SK-MEL-5 (cell line): ENCODE data around the gene CCL26. TPM values are rescaled to one million over a fixed set of nuclear protein-coding genes. Genes with fewer than 3 reads are reported as not detected.
"Not testable (repeated sequence)": the region's sequence is repeated elsewhere in the genome, so short reads cannot be mapped to it uniquely, and the experiment has no call there.

Source experiments
- DNase-seq: peaks from one replicate; pipeline ENCODE4 v3.0.0-alpha.2; 2016; ENCODE audit warnings: low read depth, low spot score
- in situ Hi-C: cut with HindIII; loops from 2 replicates; pipeline ENCODE4 v1.10.0; 2016; ENCODE audit warnings: low sequenced_read_pairs, high pct_unique_total_duplicates, low pct_unique_long_range_greater_than_20kb
- total RNA-seq: library from RNA; depleted of rRNA; stranded (reverse); fragments of >200 nt; shearing (Covaris generic); gene quantifications from 2 replicates; pipeline ENCODE4 v1.2.3, GENCODE V29; 2014

Gene CCL26
- total RNA-seq, 1 experiment from 2014 or later = not detected

DNA sequence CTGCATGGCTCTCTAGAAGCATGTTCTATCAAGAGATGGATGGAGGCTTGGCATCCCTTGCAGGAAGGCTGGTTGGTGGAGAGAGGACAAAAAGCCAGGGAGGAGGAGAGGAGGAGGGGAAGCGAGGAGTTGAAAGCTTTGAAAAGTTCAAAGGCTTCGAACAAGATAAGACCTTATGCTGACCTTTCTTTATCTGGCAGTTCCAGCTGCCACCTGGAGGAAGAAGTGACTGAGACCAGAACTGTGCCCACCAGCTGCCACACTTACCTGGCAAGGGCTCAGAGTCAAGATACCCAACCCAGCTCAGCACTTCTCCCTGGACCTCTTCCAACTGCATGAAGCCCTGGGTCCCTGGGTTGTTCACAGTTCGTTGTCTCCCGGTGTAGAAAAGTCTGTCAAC, 26.8 kb upstream of the CCL26 start:
- in situ Hi-C loops = no loop called here
- no peak for DNase-seq

DNA sequence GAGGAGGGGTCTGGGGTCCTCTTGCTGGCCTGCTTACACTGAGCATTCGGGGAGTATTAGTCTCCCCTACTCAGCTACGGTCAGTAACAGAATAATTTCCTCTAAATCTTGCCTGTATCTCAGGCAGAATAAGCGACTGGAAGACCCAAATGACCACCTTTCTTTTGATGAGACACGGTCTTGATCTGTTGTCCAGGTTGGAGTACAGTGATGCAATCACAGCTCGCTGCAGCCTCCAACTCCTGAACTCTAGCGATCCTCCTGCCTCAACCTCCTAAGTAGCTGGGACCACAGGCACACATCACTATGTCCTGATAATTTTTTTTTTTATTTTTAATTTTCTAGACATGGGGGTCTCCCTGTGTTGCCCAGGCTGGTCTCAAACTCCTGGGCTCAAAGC, 24.4 kb upstream of the CCL26 start:
- no peak for DNase-seq
- in situ Hi-C loops = no loop called here

- DNase-seq = no peak
Measured at GRCh38 chr7:75795831-75796285, 23.8 kb upstream of the CCL26 start.

GRCh38 chr7:75793676-75794075, 21.7 kb upstream of the CCL26 start:
- in situ Hi-C loops = no loop called here
- DNase-seq = no peak

More at GRCh38 chr7:75795831-75796285, 23.8 kb upstream of the CCL26 start:
- in situ Hi-C loops = no loop called here

DNA sequence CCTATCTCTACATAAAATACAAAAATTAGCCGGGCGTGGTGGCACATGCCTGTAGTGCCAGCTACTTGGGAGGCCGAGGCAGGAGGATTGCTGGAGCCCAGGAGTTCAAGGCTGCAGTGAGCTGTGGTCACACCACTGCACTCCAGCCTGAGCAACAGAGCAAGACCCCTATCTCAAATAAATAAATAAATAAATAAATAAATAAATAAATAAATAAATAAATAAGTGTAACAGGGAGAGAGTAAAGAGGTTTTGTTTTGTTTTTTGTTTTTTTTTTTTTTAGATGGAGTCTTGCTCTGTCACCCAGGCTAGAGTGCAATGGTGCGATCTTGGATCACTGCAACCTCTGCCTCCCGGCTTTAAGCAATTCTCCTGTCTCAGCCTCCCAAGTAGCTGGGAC, 20.6 kb upstream of the CCL26 start:
- DNase-seq, in situ Hi-C loops: not testable (repeated sequence)

DNA sequence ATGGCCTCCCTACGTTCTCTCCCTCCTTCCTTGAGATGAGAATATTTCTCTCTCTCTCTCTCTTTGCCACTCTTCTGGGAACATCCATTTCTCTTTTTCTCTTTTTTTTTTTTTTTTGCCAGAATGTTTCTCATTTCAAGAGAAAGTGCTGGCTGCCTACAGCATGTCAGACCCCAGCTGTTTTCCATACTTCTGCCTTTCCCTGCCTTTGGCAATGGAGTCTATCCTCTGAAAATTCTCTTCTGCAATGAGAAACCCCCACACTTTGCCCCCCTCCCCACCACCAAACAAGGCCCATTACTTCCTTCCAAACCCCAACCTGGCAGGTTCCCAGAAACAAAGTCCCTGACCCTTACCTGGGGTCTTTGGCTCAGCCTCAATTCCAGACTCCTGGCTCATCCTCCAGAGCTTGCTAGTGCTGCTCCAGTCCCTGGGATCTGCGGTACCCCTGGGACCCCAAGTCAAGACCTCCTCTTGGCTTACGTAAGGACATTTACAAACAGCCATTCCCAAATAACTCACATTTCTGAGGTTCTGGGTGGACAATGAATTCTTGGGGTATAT, 17.4 kb upstream of the CCL26 start:
- in situ Hi-C loops = no loop called here
- DNase-seq = no peak

GRCh38 chr7:75788154-75788847, 16.3 kb upstream of the CCL26 start:
- DNase-seq, in situ Hi-C loops: not testable (repeated sequence)

DNA sequence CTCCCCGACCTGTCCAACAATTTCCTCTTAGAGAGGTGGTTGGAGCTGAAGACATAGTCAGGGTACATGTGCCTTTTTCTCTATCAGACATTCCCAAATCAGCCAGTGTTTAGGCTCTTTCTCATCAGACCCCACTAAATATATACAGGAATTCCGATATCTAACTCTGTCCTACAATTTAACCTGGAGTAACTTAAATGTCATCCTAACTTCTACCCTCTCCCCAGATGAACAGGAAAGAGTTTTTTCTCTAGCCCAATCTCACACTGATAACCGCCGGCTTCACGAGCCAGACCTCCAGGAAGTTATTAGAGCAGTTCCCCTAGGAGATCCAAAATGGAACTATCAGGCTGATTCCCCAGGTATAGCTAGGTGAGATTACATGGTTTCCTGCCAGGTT, 11.0 kb upstream of the CCL26 start:
- in situ Hi-C loops, DNase-seq: not testable (repeated sequence)

GRCh38 chr7:75780647-75781273, 8.7 kb upstream of the CCL26 start:
- in situ Hi-C loops, DNase-seq: not testable (repeated sequence)

GRCh38 chr7:75779516-75779915, 7.5 kb upstream of the CCL26 start:
- in situ Hi-C loops = not testable (repeated sequence)

DNA sequence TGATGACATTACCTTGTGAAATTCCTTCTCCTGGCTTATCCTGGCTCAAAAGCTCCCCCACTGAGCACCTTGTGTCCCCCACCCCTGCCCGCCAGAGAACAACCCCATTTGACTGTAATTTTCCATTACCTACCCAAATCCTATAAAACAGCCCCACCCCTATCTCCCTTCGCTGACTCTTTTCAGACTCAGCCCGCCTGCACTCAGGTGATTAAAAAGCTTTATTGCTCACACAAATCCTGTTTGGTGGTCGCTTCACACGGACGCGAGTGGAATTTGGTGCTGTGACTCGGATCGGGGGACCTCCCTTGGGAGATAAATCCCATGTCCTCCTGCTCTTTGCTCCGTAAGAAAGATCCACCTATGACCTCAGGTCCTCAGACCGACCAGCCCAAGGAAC, 7.0 kb upstream of the CCL26 start:
- DNase-seq, in situ Hi-C loops: not testable (repeated sequence)

More at GRCh38 chr7:75779516-75779915, 7.5 kb upstream of the CCL26 start:
- DNase-seq = peak; percentile 37

- in situ Hi-C loops = no loop called here
- no peak for DNase-seq
Measured at GRCh38 chr7:75776295-75776971, 4.4 kb upstream of the CCL26 start.

- DNase-seq, in situ Hi-C loops: not testable (repeated sequence)
Measured at GRCh38 chr7:75773958-75774357, 1.9 kb upstream of the CCL26 start.

DNA sequence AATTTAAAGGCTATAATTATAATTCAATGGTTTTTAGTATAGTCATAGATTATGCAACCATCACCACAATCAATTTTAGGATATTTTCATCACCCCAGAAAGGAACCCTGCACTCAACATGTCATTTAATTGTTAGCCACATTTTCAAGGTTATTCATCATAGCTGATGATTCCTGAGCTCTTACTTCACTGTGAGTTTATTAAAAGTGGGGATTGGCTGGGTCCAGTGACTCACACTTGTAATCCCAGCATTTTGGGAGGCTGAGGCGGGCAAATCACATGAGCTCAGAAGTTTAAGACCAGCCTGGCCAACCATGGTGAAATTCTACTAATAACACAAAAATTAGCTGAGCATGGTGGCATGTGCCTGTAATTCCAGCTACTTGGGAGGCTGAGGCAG, 787 bp downstream of the CCL26 start:
- no peak for DNase-seq

DNA sequence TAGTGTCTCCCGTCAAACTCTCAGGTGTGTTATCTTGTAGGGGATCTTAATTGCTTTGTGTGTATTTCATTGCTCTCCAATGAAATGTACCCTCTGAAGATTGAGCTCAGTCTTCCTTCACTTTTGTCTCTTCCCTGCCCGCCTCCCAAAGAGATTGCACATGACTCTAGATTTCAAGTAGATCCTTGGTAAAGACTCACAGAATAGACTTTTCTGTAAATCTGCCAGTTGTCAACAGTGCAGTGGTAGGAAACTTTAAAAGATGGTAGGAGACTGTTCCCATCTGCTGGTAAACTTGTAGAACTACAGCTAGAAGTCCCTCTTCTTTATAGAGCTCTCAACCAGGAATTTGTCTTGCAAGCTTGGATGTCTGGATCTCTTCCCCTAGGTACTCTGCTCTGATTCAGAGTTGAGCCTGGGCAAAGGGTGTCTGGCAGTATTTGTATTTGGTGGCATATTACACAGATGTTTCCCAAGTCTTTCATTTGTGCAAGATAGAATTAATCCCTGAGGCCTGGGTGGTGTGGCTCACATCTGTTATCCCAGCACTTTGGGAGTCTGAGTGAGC, 9.6 kb downstream of the CCL26 start:
- DNase-seq = peak; percentile 87
- in situ Hi-C loops = no loop called here

More for the DNA sequence above, 787 bp downstream of the CCL26 start:
- in situ Hi-C loops = no loop called here

DNA sequence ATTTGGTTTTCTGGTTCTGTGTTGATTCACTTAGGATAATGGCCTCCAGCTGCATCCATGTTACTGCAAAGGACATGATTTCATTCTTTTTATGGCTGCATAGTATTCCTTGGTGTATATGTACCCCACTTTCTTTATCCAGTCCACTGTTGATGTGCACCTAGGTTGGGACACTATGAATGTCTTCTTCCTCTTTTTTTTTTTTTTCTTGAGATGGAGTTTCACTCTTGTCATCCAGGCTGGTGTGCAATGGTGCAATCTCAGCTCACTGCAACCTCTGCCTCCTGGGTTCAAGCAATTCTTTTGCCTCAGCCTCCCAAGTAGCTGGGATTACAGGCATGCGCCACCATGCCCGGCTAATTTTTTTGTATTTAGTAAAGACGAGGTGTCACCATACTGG, 10.2 kb downstream of the CCL26 start:
- in situ Hi-C loops, DNase-seq: not testable (repeated sequence)

- in situ Hi-C loops = no loop called here
- DNase-seq = no peak
Measured at GRCh38 chr7:75758491-75758890, 13.5 kb downstream of the CCL26 start.

- DNase-seq = no peak
- in situ Hi-C loops = no loop called here
Measured at GRCh38 chr7:75757860-75758259, 14.2 kb downstream of the CCL26 start.
